ENCODE data around the gene STAT5B.

STAT5B gene

DNA sequence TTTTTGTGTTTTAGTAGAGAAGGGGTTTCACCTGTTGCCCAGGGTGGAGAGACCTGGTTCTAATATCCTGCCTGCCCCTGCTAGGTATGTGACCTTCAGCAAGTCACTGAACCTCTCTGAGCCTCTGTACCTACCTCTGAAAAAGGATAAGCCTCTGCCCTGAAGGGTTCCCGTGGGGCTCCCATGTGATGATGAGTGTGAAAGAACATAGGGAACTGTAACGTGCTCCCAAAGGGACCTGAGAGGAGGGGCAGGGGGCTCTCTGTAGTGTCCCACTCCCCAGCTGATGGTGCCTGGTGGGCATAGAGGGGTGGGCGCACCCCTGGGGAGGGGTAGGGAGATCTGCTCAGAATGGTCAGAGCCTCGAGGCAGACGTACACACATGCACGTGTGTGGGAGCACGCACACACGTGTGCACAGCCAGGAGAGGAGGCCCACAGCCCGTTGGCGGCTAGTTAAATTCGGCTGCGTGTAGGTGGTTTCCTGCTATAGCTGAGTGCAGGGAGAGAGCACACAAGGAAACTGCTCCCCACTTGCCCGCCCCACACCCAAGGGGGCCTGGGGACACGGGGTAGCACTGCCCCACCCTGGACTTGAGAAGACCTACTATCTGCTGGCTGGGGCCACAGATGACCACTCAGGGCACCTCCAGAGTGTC is 101.9 kb downstream of the STAT5B start:
- Histone ChIP-seq H3K79me2 (ENCODE audit: control insufficient read depth, insufficient read depth, low read length, unreplicated experiment) (no peaks in the 10 kb centered on the region), H3K36me3 (ENCODE audit: insufficient read depth, low read length) (no peaks in the 10 kb centered on the region), H3K4me1 (ENCODE audit: control insufficient read depth, insufficient read depth, low read length, unreplicated experiment) (no peaks in the 10 kb centered on the region), H2AFZ (ENCODE audit: low read length, unreplicated experiment) (no peak overlapping the region), H3K4me3 (ENCODE audit: low read depth, low read length) (no peak overlapping the region), H3K27me3 (ENCODE audit: insufficient read depth, low read length) (peaks cover 20% of the 10 kb centered on the region), H3K27ac (ENCODE audit: low read depth, low read length) (no peak overlapping the region)

GRCh38 chr17:42171831-42172230 is 104.4 kb downstream of the STAT5B start:
- peaks cover 18% of the 10 kb centered on the region for H3K27me3 ChIP-seq (ENCODE audit: insufficient read depth, low read length)

DNA sequence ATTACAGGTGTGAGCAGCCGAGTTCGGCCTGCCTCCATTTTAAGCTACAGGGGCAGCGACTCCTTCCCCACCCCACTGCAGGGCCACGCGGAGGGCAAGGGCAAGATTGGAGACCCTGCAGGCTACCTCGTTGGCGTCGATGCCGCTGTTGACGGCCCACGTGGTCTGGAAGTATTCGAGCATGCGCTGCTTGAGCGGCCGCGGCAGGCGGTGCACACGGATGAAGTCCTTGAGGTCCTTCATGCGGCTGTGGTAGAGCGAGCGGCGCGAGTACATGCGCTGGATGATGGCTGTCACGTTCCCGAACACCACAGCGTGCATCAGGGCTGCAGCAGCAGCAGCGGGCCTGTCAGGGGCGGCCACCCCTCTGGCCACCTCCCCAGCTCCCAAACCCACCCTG is 106.8 kb downstream of the STAT5B start:
- Histone ChIP-seq H3K4me1 (ENCODE audit: control insufficient read depth, insufficient read depth, low read length, unreplicated experiment) (no peaks in the 10 kb centered on the region), H3K27ac (ENCODE audit: low read depth, low read length) (no peak overlapping the region), H3K79me2 (ENCODE audit: control insufficient read depth, insufficient read depth, low read length, unreplicated experiment) (no peaks in the 10 kb centered on the region), H2AFZ (ENCODE audit: low read length, unreplicated experiment) (no peak overlapping the region), H3K36me3 (ENCODE audit: insufficient read depth, low read length) (no peaks in the 10 kb centered on the region), H3K4me3 (ENCODE audit: low read depth, low read length) (no peak overlapping the region), H3K27me3 (ENCODE audit: insufficient read depth, low read length) (peaks cover 7% of the 10 kb centered on the region)

More at GRCh38 chr17:42171831-42172230, 104.4 kb downstream of the STAT5B start:
- Histone ChIP-seq H3K36me3 (ENCODE audit: insufficient read depth, low read length) (no peaks in the 10 kb centered on the region), H3K79me2 (ENCODE audit: control insufficient read depth, insufficient read depth, low read length, unreplicated experiment) (no peaks in the 10 kb centered on the region), H3K4me3 (ENCODE audit: low read depth, low read length) (no peak overlapping the region), H3K4me1 (ENCODE audit: control insufficient read depth, insufficient read depth, low read length, unreplicated experiment) (no peaks in the 10 kb centered on the region), H3K27ac (ENCODE audit: low read depth, low read length) (no peak overlapping the region), H2AFZ (ENCODE audit: low read length, unreplicated experiment) (no peak overlapping the region)

DNA sequence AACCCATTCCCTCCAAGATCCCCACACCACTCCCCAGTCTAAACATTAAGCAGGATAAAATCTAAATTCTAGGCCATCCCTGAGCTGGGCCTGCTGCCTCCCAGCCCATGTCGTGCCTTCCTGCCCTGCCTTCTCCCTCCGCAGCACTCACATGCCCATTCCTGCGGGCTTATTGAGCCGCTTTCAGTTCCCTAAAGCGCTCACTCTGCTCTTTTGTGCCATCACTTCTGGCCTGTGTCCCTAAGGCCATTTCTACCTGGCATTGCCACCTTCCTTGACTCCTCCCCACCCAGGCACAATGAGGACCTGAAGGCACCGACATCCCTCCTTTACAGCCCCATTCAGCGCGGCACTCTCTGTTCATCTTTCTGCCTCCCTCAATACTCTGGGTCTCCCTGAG is 108.4 kb downstream of the STAT5B start:
- Histone ChIP-seq H3K79me2 (ENCODE audit: control insufficient read depth, insufficient read depth, low read length, unreplicated experiment) (no peaks in the 10 kb centered on the region), H3K27me3 (ENCODE audit: insufficient read depth, low read length) (peaks cover 7% of the 10 kb centered on the region; the same call in 1 of the 2 replicates), H2AFZ (ENCODE audit: low read length, unreplicated experiment) (no peak overlapping the region), H3K4me3 (ENCODE audit: low read depth, low read length) (no peak overlapping the region), H3K4me1 (ENCODE audit: control insufficient read depth, insufficient read depth, low read length, unreplicated experiment) (no peaks in the 10 kb centered on the region), H3K27ac (ENCODE audit: low read depth, low read length) (no peak overlapping the region), H3K36me3 (ENCODE audit: insufficient read depth, low read length) (no peaks in the 10 kb centered on the region)

- H3K27me3 ChIP-seq (ENCODE audit: insufficient read depth, low read length) = peaks cover 1% of the 10 kb centered on the region; the same call in 1 of the 2 replicates
- H3K4me3 ChIP-seq (ENCODE audit: low read depth, low read length) = no peak overlapping the region
- H3K27ac ChIP-seq (ENCODE audit: low read depth, low read length) = no peak overlapping the region
- no peaks in the 10 kb centered on the region for H3K4me1 ChIP-seq (ENCODE audit: control insufficient read depth, insufficient read depth, low read length, unreplicated experiment)
- no peaks in the 10 kb centered on the region for H3K79me2 ChIP-seq (ENCODE audit: control insufficient read depth, insufficient read depth, low read length, unreplicated experiment)
- no peak overlapping the region for H2AFZ ChIP-seq (ENCODE audit: low read length, unreplicated experiment)
- H3K36me3 ChIP-seq (ENCODE audit: insufficient read depth, low read length) = no peaks in the 10 kb centered on the region
Observed at GRCh38 chr17:42166196-42166763, 109.9 kb downstream of the STAT5B start.

- no peaks in the 10 kb centered on the region for H3K27me3 ChIP-seq (ENCODE audit: insufficient read depth, low read length)
- H2AFZ ChIP-seq (ENCODE audit: low read length, unreplicated experiment) = no peak overlapping the region
- no peaks in the 10 kb centered on the region for H3K79me2 ChIP-seq (ENCODE audit: control insufficient read depth, insufficient read depth, low read length, unreplicated experiment)
- H3K4me3 ChIP-seq (ENCODE audit: low read depth, low read length) = no peak overlapping the region
- H3K27ac ChIP-seq (ENCODE audit: low read depth, low read length) = no peak overlapping the region
- no peaks in the 10 kb centered on the region for H3K4me1 ChIP-seq (ENCODE audit: control insufficient read depth, insufficient read depth, low read length, unreplicated experiment)
- no peaks in the 10 kb centered on the region for H3K36me3 ChIP-seq (ENCODE audit: insufficient read depth, low read length)
Observed at GRCh38 chr17:42165751-42166150, 110.4 kb downstream of the STAT5B start.

DNA sequence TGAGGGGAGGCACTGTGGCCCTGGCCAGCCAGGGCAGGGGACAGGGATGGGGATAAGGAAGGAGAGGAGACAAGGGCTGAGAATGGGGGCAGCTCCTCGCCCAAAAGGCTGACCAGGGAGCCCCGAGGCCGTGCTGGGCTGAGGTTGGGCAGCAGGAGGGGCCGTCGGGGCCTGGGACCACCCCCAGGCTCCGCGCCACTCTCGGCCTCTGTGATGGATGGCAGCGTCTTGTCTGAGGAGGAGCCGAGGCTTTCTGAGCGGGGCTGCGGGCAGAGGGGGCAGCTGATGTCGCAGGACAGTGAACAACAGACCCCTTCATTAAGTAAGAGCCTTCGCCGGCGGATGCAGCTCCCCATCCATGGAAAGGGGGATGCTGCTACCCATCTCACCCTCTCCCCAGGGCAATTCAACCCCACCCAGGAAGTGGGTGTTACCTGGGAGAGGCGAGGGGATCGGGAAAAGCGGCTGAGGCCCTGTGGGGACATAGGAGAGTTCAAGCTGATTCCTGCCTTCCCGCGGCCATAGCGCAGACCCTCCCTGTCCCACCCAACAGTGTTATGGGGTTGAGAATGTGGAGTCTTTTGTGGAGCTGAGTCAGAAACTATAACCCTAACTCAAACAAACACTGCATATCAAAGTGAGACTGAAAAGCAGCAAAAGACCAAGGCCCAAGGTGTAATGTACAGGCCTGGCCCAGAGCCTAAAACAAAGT is 112.3 kb downstream of the STAT5B start:
- Histone ChIP-seq H3K27me3 (ENCODE audit: insufficient read depth, low read length) (no peaks in the 10 kb centered on the region), H3K79me2 (ENCODE audit: control insufficient read depth, insufficient read depth, low read length, unreplicated experiment) (no peaks in the 10 kb centered on the region), H3K36me3 (ENCODE audit: insufficient read depth, low read length) (no peaks in the 10 kb centered on the region), H2AFZ (ENCODE audit: low read length, unreplicated experiment) (no peak overlapping the region), H3K4me1 (ENCODE audit: control insufficient read depth, insufficient read depth, low read length, unreplicated experiment) (no peaks in the 10 kb centered on the region), H3K4me3 (ENCODE audit: low read depth, low read length) (no peak overlapping the region), H3K27ac (ENCODE audit: low read depth, low read length) (no peak overlapping the region)

DNA sequence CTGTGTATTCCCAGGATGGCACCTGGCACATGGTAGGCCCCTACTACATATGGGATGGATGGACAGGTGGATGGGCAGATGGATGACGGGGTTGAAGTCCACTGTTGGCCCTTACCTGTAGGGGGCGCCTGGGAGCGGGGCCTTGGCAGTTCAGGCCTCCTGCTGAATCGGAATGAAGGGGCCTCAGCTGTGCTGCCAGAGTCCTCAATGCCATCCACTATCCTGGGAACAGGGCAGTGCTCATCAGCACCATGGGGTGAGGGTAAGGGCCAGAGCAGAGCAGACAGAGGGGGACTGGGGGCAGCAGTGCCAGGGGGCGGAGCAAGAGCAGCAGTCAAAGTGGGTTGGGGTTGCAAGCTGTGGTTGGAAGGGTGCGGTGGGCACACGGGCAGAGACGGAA is 113.1 kb downstream of the STAT5B start:
- Histone ChIP-seq H2AFZ (ENCODE audit: low read length, unreplicated experiment) (no peak overlapping the region), H3K4me3 (ENCODE audit: low read depth, low read length) (no peak overlapping the region), H3K79me2 (ENCODE audit: control insufficient read depth, insufficient read depth, low read length, unreplicated experiment) (no peaks in the 10 kb centered on the region), H3K36me3 (ENCODE audit: insufficient read depth, low read length) (no peaks in the 10 kb centered on the region), H3K4me1 (ENCODE audit: control insufficient read depth, insufficient read depth, low read length, unreplicated experiment) (no peaks in the 10 kb centered on the region), H3K27me3 (ENCODE audit: insufficient read depth, low read length) (no peaks in the 10 kb centered on the region), H3K27ac (ENCODE audit: low read depth, low read length) (no peak overlapping the region)

GRCh38 chr17:42160531-42160910 is 115.7 kb downstream of the STAT5B start:
- Histone ChIP-seq H3K36me3 (ENCODE audit: insufficient read depth, low read length) (no peaks in the 10 kb centered on the region), H2AFZ (ENCODE audit: low read length, unreplicated experiment) (no peak overlapping the region), H3K27me3 (ENCODE audit: insufficient read depth, low read length) (no peaks in the 10 kb centered on the region), H3K79me2 (ENCODE audit: control insufficient read depth, insufficient read depth, low read length, unreplicated experiment) (no peaks in the 10 kb centered on the region), H3K4me3 (ENCODE audit: low read depth, low read length) (no peak overlapping the region), H3K4me1 (ENCODE audit: control insufficient read depth, insufficient read depth, low read length, unreplicated experiment) (no peaks in the 10 kb centered on the region), H3K27ac (ENCODE audit: low read depth, low read length) (no peak overlapping the region)

DNA sequence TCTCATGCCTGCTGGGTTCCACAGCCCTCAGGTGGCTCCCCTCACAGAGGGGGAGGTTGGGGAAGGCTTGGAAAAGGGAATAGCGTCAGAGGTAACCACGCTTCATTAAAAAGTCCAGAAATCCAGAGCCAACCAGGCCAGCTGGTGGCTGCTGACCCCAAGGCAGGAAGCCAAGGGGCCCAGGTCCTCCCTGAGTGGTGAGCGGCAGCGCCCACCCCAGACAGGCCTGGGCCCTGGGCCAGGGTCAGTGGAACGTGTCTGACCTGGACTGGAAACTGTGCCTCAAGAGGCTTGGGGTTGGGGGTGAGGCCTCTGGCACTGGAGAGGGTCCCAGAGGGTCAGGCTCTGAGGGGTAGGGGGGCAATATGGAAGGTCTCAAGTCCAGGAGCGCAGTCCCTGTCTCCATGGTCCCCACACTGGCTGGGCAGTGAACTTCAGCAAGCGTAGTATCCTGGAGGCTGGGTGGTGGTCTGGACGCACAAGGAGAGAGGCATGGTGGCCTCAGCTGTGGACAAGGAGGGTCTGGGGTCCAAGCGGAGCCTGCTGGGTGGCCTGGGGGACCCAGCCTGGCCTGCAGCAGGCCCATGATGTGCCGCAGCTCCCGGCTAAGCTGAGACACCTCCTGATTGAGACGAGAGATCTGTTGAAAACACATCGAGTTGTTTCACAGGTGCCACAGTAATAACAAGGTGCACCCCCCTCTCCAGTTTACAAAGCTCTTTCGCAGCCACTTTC is 116.2 kb downstream of the STAT5B start:
- no peak overlapping the region for H3K4me3 ChIP-seq (ENCODE audit: low read depth, low read length)
- no peaks in the 10 kb centered on the region for H3K36me3 ChIP-seq (ENCODE audit: insufficient read depth, low read length)
- H3K4me1 ChIP-seq (ENCODE audit: control insufficient read depth, insufficient read depth, low read length, unreplicated experiment) = no peaks in the 10 kb centered on the region
- no peaks in the 10 kb centered on the region for H3K27me3 ChIP-seq (ENCODE audit: insufficient read depth, low read length)
- no peaks in the 10 kb centered on the region for H3K79me2 ChIP-seq (ENCODE audit: control insufficient read depth, insufficient read depth, low read length, unreplicated experiment)
- no peak overlapping the region for H3K27ac ChIP-seq (ENCODE audit: low read depth, low read length)
- H2AFZ ChIP-seq (ENCODE audit: low read length, unreplicated experiment) = no peak overlapping the region
